ENCODE data around the gene BMPR2. TPM values are rescaled to one million over a fixed set of nuclear protein-coding genes. Genes with fewer than 3 reads are reported as not detected.

The BMPR2 gene
- total RNA-seq, 1 experiment from 2014 or later: 34.9 TPM

DNA sequence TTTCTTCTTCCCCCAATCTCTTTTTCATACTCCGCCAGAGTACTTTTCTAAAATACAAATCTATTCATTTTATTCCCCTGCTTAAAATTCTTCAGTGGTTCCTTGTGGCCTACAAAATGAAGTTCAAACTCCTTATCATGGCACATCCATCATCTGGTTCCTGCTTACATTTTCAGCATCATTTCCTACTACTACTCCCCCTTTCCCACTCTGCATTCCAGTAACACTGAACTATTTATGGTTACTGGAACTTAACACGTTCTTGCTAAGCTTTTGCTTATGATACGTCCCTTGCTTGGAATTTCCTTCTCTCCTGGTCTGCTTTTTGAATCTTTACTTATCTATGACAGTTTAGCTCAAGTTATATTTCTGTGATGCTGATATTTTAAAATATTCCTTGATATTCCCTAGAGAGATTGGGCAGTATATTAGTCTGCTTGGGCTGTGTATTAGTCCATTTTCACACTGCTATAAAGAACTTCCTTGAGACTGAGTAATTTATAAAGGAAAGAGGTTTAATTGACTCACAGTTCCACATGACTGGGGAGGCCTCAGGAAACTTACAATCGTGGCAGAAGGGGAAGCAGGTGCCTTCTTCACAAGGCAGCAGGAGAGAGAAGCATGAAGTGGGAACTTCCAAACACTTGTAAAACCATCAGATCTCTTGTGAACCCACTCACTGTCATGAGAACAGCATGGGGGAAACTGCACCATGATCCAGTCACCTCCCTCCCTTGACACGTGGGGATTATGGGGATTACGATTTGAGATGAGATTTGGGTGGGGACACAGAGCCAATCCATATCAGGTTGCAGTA, 53.2 kb downstream of the BMPR2 start:
- POLR2A ChIA-PET (ENCODE audit: low non-redundant PET): no interaction called here
- H3K9me3 ChIP-seq (ENCODE audit: low read depth, low read length, poor library complexity, severe bottlenecking): peaks cover 9% of the 10 kb centered on the region
- CTCF ChIA-PET: no interaction called here
- H3K27ac ChIP-seq (ENCODE audit: low read depth, low read length, poor library complexity, severe bottlenecking): no peak overlapping the region
- H3K36me3 ChIP-seq (ENCODE audit: insufficient read depth, low read length, poor library complexity, severe bottlenecking): no peaks in the 10 kb centered on the region
- H3K4me3 ChIP-seq (ENCODE audit: low read depth, low read length, poor library complexity, severe bottlenecking): no peak overlapping the region
- no peaks in the 10 kb centered on the region for H3K27me3 ChIP-seq (replicated peaks; ENCODE audit: insufficient read depth, low read depth, low read length, poor library complexity)
- BruUV-seq (replicated peaks): no TSS peak
- TF ChIP-seq, protein P1, sequence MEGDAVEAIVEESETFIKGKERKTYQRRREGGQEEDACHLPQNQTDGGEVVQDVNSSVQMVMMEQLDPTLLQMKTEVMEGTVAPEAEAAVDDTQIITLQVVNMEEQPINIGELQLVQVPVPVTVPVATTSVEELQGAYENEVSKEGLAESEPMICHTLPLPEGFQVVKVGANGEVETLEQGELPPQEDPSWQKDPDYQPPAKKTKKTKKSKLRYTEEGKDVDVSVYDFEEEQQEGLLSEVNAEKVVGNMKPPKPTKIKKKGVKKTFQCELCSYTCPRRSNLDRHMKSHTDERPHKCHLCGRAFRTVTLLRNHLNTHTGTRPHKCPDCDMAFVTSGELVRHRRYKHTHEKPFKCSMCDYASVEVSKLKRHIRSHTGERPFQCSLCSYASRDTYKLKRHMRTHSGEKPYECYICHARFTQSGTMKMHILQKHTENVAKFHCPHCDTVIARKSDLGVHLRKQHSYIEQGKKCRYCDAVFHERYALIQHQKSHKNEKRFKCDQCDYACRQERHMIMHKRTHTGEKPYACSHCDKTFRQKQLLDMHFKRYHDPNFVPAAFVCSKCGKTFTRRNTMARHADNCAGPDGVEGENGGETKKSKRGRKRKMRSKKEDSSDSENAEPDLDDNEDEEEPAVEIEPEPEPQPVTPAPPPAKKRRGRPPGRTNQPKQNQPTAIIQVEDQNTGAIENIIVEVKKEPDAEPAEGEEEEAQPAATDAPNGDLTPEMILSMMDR (conservative IDR thresholded peaks at IDR 0.05; ENCODE audit: low read depth, low read length): no peak
- TF ChIP-seq EZH2 (IDR thresholded peaks at IDR 0.05; ENCODE audit: borderline replicate concordance, low read depth, low read length, poor library complexity, severe bottlenecking): no peak
- DNase-seq (ENCODE audit: low spot score): no peak
- intact Hi-C loops (cut with micrococcal nuclease; ENCODE audit: unreplicated experiment): no loop called here
- H3K4me1 ChIP-seq (ENCODE audit: insufficient read depth, low read length, poor library complexity, severe bottlenecking): peaks cover 13% of the 10 kb centered on the region

- Histone ChIP-seq H3K4me1 (ENCODE audit: insufficient read depth, low read length, poor library complexity, severe bottlenecking) (no peaks in the 10 kb centered on the region), H3K27me3 (replicated peaks; ENCODE audit: insufficient read depth, low read depth, low read length, poor library complexity) (no peaks in the 10 kb centered on the region), H3K27ac (ENCODE audit: low read depth, low read length, poor library complexity, severe bottlenecking) (no peak overlapping the region), H3K4me3 (ENCODE audit: low read depth, low read length, poor library complexity, severe bottlenecking) (no peak overlapping the region), H3K9me3 (ENCODE audit: low read depth, low read length, poor library complexity, severe bottlenecking) (peaks cover 9% of the 10 kb centered on the region), H3K36me3 (ENCODE audit: insufficient read depth, low read length, poor library complexity, severe bottlenecking) (no peaks in the 10 kb centered on the region)
- POLR2A ChIA-PET (ENCODE audit: low non-redundant PET): no interaction called here
- CTCF ChIA-PET: no interaction called here
- TF ChIP-seq, protein P1 (conservative IDR thresholded peaks at IDR 0.05; ENCODE audit: low read depth, low read length): no peak
- no peak for TF ChIP-seq EZH2 (IDR thresholded peaks at IDR 0.05; ENCODE audit: borderline replicate concordance, low read depth, low read length, poor library complexity, severe bottlenecking)
- no TSS peak for BruUV-seq (replicated peaks)
- intact Hi-C loops (cut with micrococcal nuclease; ENCODE audit: unreplicated experiment): no loop called here
- no peak for DNase-seq (ENCODE audit: low spot score)
Observed at GRCh38 chr2:202432776-202433175, 56.6 kb downstream of the BMPR2 start.

- peaks cover 6% of the 10 kb centered on the region for H3K9me3 ChIP-seq (ENCODE audit: low read depth, low read length, poor library complexity, severe bottlenecking)
- intact Hi-C loops (cut with micrococcal nuclease; ENCODE audit: unreplicated experiment): no loop called here
- TF ChIP-seq, protein P1 (conservative IDR thresholded peaks at IDR 0.05; ENCODE audit: low read depth, low read length): no peak
- no peak for TF ChIP-seq EZH2 (IDR thresholded peaks at IDR 0.05; ENCODE audit: borderline replicate concordance, low read depth, low read length, poor library complexity, severe bottlenecking)
- ChIA-PET POLR2A (ENCODE audit: low non-redundant PET) (no interaction called here), CTCF (no interaction called here)
- no peak for DNase-seq (ENCODE audit: low spot score)
- H3K27ac ChIP-seq (ENCODE audit: low read depth, low read length, poor library complexity, severe bottlenecking): no peak overlapping the region
- H3K4me1 ChIP-seq (ENCODE audit: insufficient read depth, low read length, poor library complexity, severe bottlenecking): no peaks in the 10 kb centered on the region
- H3K27me3 ChIP-seq (replicated peaks; ENCODE audit: insufficient read depth, low read depth, low read length, poor library complexity): no peaks in the 10 kb centered on the region
- H3K4me3 ChIP-seq (ENCODE audit: low read depth, low read length, poor library complexity, severe bottlenecking): no peak overlapping the region
- BruUV-seq (replicated peaks): no TSS peak
- no peaks in the 10 kb centered on the region for H3K36me3 ChIP-seq (ENCODE audit: insufficient read depth, low read length, poor library complexity, severe bottlenecking)
Observed at GRCh38 chr2:202434472-202434871, 58.3 kb downstream of the BMPR2 start.
